ENCODE results near the gene SLC35F1. TPM values are rescaled to one million over a fixed set of nuclear protein-coding genes. Genes with fewer than 3 reads are reported as not detected.

SLC35F1 gene
- total RNA-seq, 2 donors from 2014 or later: 0.50 to 2.3 TPM

DNA sequence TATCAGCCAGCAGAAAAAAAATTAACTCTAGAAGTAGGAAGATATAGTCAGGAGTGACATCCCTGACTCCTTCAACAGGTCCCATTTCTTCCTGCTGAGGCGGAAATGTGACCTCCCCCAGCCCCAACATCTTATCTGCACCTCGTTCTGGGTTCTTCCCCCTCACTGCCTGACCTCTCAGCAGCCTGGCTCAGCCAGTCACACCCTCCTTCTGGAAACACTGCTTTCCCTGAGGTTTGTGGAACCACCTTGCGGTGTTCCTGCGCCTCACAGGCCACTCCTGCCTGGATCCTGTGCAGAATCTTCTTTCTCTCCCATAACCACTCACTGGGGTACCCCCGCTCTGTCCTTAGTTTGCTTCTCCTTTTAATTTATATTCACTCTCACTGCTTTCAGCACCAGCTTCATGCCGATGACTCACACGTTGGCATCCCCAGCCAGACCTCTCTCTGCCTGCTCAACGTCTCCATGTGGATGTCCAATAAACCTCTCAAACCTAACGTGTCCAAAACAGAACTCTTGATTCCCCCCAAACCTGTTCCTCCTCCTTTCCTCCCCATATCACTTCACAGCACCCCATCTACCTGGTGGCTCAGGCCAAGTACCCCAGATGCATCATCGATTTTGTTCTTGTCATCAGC lies 418.3 kb downstream of the SLC35F1 start:
- Mint-ChIP-seq H3K4me3 (no peak overlapping the region), H3K4me1 (ENCODE audit: low read depth) (no peaks in the 10 kb centered on the region), H3K27me3 (ENCODE audit: low read depth) (no peaks in the 10 kb centered on the region), H3K9me3 (no peaks in the 10 kb centered on the region), H3K36me3 (ENCODE audit: insufficient read depth in 2 of 2) (no peaks in the 10 kb centered on the region), H3K27ac (no peak overlapping the region)
- DNase-seq: no peak
- ATAC-seq (replicated peaks in 1 of 2): no peak

DNA sequence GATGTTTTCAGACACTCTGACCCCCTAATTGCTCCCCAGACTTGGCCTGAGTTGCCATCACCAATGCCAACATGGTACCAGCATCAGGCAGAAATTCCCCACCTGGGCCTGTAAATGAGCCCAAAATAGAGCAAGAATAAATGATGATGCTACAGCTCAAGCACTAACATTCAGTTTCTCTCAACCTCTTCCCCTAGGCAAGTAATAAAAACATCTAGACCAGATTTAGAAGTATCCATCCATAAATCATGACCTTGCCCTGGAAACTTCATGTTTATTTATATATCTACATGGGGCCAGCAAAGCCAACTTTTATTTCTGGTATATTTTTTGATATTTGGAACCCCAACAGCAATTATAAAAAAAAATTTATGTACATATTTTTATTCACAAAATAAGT lies 419.6 kb downstream of the SLC35F1 start:
- no peak for DNase-seq
- Mint-ChIP-seq H3K4me3 (no peak overlapping the region), H3K36me3 (ENCODE audit: insufficient read depth in 2 of 2) (no peaks in the 10 kb centered on the region), H3K27ac (no peak overlapping the region), H3K27me3 (ENCODE audit: low read depth) (no peaks in the 10 kb centered on the region), H3K4me1 (ENCODE audit: low read depth) (no peaks in the 10 kb centered on the region), H3K9me3 (no peaks in the 10 kb centered on the region)
- ATAC-seq (replicated peaks in 1 of 2): no peak

DNA sequence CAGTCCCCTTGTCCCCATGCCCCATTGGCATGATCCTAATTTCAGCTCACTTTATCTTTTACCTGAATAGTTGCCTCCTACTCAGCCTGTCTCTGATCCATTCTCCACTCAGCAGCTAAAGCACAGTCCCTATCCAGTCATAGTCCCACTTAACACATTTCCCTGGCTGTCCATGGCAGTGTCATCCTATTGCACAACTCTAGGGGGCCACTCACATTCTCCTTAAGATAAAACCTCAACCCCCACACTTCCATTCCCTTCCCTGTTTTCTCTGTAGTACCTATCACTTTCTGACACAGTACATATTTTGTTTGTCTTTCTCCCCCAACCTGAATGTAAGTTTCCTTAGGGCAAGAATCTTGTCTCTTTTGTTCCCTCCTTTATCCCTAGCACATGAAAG lies 420.2 kb downstream of the SLC35F1 start:
- Mint-ChIP-seq H3K27ac (no peak overlapping the region), H3K36me3 (ENCODE audit: insufficient read depth in 2 of 2) (no peaks in the 10 kb centered on the region), H3K9me3 (no peaks in the 10 kb centered on the region), H3K4me3 (no peak overlapping the region), H3K27me3 (ENCODE audit: low read depth) (no peaks in the 10 kb centered on the region), H3K4me1 (ENCODE audit: low read depth) (no peaks in the 10 kb centered on the region)
- ATAC-seq (replicated peaks in 1 of 2): no peak
- no peak for DNase-seq

DNA sequence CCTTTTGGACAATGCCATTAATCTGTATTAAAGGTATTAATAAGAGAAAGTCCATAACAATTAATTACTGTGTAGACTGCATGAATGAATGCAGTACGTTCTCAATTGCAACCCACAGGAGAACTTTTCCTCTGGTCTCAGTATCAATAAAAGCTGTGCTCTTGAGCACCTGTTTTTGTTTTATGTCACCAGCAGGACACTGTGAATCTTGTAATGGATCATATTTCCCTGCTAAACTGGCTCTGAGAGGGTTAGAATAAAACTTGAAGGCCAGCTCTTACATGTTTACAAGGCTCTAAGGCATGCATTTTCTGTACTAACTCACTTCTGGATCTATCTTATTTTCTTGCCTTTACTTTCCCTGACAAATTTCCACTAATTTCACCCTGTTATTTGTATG lies 426.7 kb downstream of the SLC35F1 start:
- no peaks in the 10 kb centered on the region for H3K27me3 Mint-ChIP-seq (ENCODE audit: low read depth)
- no peaks in the 10 kb centered on the region for H3K4me1 Mint-ChIP-seq (ENCODE audit: low read depth)
- no peak for ATAC-seq (replicated peaks in 1 of 2)
- DNase-seq: no peak
- no peak overlapping the region for H3K27ac Mint-ChIP-seq
- H3K4me3 Mint-ChIP-seq: no peak overlapping the region
- H3K36me3 Mint-ChIP-seq (ENCODE audit: insufficient read depth in 2 of 2): peaks cover 0 to 1% of the 10 kb centered on the region in 2 donors
- peaks cover 5 to 9% of the 10 kb centered on the region in 2 donors for H3K9me3 Mint-ChIP-seq

DNA sequence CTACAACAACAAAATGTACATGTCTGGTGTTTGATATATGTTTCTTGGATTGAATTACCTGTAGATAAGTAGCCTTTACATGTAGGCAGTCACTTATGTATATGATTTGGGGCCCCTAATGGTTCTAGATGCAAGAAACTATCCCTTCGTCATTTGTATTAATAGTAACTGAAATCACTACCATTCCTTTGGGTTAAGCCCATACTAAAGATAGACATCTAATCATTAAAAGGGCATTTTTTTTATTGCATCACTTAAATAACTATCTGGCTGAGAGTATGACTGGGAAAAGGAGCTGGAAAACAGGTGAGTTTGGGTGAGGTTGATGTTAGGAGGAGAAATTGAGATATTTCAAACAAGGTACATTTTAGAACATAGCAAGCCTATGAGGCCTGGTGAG lies 427.6 kb downstream of the SLC35F1 start:
- ATAC-seq (replicated peaks in 1 of 2): no peak
- Mint-ChIP-seq H3K36me3 (ENCODE audit: insufficient read depth in 2 of 2) (peaks cover 1 to 2% of the 10 kb centered on the region in 2 donors), H3K27ac (no peak overlapping the region)

DNA sequence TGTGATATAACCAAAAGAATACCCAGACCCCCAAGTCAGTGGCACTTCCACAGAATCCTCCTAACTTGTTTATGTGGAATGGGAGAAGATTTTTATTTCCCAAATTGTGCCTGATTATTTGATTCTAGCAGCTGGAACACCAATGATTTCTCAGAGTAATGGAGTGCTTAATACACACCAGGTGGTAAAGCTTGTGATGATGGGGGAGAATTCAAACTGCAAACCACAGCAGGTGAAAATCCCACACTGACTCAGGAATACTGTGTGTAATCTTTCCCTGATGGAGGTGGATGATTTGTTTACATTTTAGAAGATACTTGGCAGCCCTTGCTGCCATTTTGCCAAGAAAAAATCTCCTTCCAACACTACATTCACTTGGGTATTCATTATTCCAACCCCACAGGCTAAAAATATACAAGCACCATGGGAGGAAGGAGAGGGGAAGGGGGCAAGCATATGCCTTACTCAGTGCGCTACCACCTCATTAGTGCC lies 428.3 kb downstream of the SLC35F1 start:
- Mint-ChIP-seq H3K27me3 (ENCODE audit: low read depth) (no peaks in the 10 kb centered on the region), H3K4me1 (ENCODE audit: low read depth) (no peaks in the 10 kb centered on the region), H3K27ac (no peak overlapping the region), H3K36me3 (ENCODE audit: insufficient read depth in 2 of 2) (peaks cover 3 to 4% of the 10 kb centered on the region in 2 donors), H3K4me3 (no peak overlapping the region), H3K9me3 (peaks cover 14 to 21% of the 10 kb centered on the region in 2 donors)
- no peak for ATAC-seq (replicated peaks in 1 of 2)
- no peak for DNase-seq

More for the DNA sequence above, 427.6 kb downstream of the SLC35F1 start:
- Mint-ChIP-seq H3K4me3 (no peak overlapping the region), H3K4me1 (ENCODE audit: low read depth) (no peaks in the 10 kb centered on the region), H3K9me3 (peaks cover 9 to 17% of the 10 kb centered on the region in 2 donors), H3K27me3 (ENCODE audit: low read depth) (no peaks in the 10 kb centered on the region)
- DNase-seq: no peak

DNA sequence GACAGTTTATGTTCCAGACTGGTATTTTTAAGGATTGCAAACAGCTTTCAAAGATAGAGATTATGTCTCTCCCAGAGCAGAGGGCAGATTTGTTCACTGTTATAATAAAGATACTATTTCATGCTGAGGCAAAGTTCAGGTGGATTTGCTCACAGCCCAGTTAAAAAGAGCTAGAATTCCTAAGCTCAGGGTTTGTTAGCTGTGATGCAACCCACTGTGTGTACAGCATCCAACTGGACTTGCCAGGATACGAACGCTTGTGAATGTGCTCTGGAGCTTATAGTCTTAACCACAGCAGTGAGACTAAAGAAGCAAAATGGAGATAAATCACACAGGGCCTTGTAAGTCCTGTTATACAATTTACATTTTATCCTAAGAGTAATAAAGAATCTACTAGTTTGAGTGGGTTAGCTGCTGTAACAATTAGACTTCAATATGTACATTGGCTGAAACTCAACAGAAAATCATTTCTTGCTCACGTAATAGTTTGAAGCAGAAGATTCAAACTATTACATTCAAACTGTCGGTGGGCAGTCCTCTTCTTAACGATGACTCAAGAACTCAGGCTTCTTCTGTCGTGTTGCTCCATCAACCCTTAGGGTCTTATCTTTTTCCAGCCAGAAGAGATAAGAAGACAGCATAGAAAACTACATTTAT lies 437.1 kb downstream of the SLC35F1 start:
- Mint-ChIP-seq H3K36me3 (ENCODE audit: insufficient read depth in 2 of 2) (peaks cover 8 to 10% of the 10 kb centered on the region in 2 donors), H3K9me3 (peaks cover 14 to 15% of the 10 kb centered on the region in 2 donors), H3K4me3 (no peak overlapping the region), H3K27me3 (ENCODE audit: low read depth) (no peaks in the 10 kb centered on the region), H3K4me1 (ENCODE audit: low read depth) (no peaks in the 10 kb centered on the region), H3K27ac (no peak overlapping the region)
- no peak for DNase-seq
- ATAC-seq (replicated peaks in 1 of 2): no peak

DNA sequence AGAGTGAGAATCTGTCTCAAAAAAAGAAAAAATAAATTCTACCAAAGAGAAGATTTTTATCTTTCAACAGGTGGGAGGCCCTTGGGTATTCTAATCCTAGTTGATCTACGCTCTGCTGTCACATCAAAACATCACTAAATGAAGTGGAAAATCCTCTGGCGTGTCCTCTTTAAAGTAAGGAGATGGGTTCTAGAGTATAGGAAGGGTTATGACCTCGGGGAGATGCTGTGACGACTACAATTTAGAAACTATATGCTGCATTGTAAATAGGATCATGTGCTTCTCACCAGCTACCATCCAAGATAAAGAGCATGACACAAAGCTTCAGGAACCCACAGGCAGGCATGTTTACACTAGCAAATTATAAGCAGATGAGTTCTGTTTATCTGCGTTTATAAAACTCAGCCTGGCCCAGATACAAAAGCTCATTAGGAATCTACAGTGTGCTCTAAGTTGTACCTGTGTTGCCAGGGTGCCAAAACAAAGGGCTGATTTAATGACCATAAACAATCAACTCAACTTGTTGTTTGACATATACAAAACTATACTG lies 443.9 kb downstream of the SLC35F1 start:
- Mint-ChIP-seq H3K27ac (no peak overlapping the region), H3K9me3 (no peaks in the 10 kb centered on the region), H3K27me3 (ENCODE audit: low read depth) (no peaks in the 10 kb centered on the region), H3K4me1 (ENCODE audit: low read depth) (no peaks in the 10 kb centered on the region), H3K4me3 (no peak overlapping the region), H3K36me3 (ENCODE audit: insufficient read depth in 2 of 2) (peaks cover 0 to 1% of the 10 kb centered on the region in 2 donors)
- DNase-seq: no peak
- ATAC-seq (replicated peaks in 1 of 2): no peak

DNA sequence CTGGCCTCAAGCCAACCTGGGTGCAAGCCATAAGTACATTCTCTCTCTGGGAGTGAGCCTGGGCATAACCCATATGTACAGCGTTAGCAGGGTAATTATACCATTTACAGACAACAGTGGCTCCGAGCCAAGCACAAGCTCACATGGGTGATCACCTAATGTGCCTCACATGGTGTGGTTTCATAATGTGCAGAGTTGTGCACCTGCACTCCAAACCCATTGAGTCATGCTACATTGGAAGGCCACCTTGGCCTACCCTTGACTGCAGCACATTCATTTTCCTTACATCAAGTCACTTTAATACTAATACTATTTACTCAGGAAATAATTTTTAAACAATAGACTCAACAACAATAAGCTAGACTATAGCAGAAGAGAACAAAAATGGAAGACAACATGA lies 446.5 kb downstream of the SLC35F1 start:
- H3K9me3 Mint-ChIP-seq: peaks cover 0 to 1% of the 10 kb centered on the region in 2 donors
- H3K4me3 Mint-ChIP-seq: no peak overlapping the region
- peaks cover 0 to 1% of the 10 kb centered on the region in 2 donors for H3K36me3 Mint-ChIP-seq (ENCODE audit: insufficient read depth in 2 of 2)
- no peak overlapping the region for H3K27ac Mint-ChIP-seq
- H3K4me1 Mint-ChIP-seq (ENCODE audit: low read depth): no peaks in the 10 kb centered on the region
- DNase-seq (no peak), ATAC-seq (replicated peaks in 1 of 2) (no peak)
- peaks cover 8% of the 10 kb centered on the region for H3K27me3 Mint-ChIP-seq (ENCODE audit: low read depth)

DNA sequence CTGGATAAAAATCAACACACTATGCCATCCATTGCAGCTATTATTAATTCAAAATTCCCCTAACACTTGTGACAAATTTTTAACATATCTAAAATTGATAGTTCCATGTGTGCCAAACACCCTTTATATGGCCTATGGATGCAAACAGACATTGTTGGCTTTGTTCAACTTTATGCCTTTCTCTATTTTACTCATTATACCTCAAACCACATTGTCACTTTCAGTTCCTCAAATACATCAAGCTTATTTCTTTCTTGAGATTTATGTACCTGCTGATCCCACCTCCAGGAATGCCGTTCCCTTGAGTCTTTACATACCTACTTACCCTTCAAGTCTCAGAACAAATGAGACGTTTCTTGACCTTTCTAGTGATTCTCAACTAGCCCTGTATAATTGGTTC lies 447.6 kb downstream of the SLC35F1 start:
- peaks cover 0 to 1% of the 10 kb centered on the region in 2 donors for H3K36me3 Mint-ChIP-seq (ENCODE audit: insufficient read depth in 2 of 2)
- ATAC-seq (replicated peaks in 1 of 2) (no peak), DNase-seq (no peak)
- peaks cover 8% of the 10 kb centered on the region for H3K27me3 Mint-ChIP-seq (ENCODE audit: low read depth)
- no peak overlapping the region for H3K4me3 Mint-ChIP-seq
- peaks cover 0 to 1% of the 10 kb centered on the region in 2 donors for H3K9me3 Mint-ChIP-seq
- H3K27ac Mint-ChIP-seq: no peak overlapping the region
- H3K4me1 Mint-ChIP-seq (ENCODE audit: low read depth): no peaks in the 10 kb centered on the region

DNA sequence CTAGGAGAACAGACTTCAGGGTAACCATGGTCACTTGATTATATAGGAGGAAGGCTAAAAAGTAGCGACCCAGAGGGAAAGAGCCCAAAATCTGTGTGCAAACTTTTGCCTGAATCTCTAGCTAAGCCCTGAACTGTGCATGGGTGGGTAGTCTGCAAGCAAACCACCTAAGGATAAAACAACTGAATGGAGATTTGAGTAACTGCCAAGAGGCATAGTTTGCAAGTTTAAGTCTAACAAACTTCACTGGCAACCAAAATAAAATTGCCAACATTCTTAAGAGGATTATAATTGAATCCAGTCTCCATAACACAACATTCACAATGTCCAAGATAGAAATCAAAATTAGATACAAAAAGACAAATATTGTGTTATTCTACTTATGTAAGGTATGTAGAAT lies 449.0 kb downstream of the SLC35F1 start:
- DNase-seq (no peak), ATAC-seq (replicated peaks in 1 of 2) (no peak)
- Mint-ChIP-seq H3K27me3 (ENCODE audit: low read depth) (peaks cover 8% of the 10 kb centered on the region), H3K27ac (no peak overlapping the region), H3K9me3 (peaks cover 0 to 1% of the 10 kb centered on the region in 2 donors), H3K36me3 (ENCODE audit: insufficient read depth in 2 of 2) (peaks cover 0 to 1% of the 10 kb centered on the region in 2 donors), H3K4me3 (no peak overlapping the region), H3K4me1 (ENCODE audit: low read depth) (no peaks in the 10 kb centered on the region)

DNA sequence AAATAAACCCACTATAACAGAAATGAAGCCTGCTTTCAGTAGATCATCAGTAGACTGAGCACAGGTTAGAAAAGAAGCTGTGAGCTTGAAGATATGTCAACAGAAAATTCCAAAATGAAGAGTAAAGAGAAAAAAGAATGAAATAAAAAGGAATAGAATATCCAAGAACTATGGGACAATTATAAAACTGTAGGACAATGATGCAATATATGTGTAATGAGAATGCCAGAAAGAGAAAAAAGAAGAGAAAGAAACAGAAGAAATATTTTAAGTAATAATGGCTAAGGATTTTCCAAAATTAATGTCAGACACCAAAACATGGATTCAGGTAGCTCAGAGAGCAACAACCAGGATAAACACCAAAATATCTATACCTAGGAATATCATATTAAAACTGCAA lies 449.6 kb downstream of the SLC35F1 start:
- Mint-ChIP-seq H3K36me3 (ENCODE audit: insufficient read depth in 2 of 2) (peaks cover 0 to 1% of the 10 kb centered on the region in 2 donors), H3K4me1 (ENCODE audit: low read depth) (no peaks in the 10 kb centered on the region), H3K9me3 (peaks cover 0 to 1% of the 10 kb centered on the region in 2 donors), H3K27ac (peak overlapping the region; percentile 21), H3K4me3 (no peak overlapping the region), H3K27me3 (ENCODE audit: low read depth) (peaks cover 8% of the 10 kb centered on the region)
- DNase-seq (no peak), ATAC-seq (replicated peaks in 1 of 2) (no peak)
